CD4-positive, alpha-beta T cell treated with Interferon alpha-2 for 1 hour (primary cell): ENCODE results near the gene LIN28A.

Experiments
- DNase-seq, 2 donors: peaks; one replicate each; pipeline ENCODE4 v3.0.0-alpha.2; 2020 to 2022

LIN28A gene

DNA sequence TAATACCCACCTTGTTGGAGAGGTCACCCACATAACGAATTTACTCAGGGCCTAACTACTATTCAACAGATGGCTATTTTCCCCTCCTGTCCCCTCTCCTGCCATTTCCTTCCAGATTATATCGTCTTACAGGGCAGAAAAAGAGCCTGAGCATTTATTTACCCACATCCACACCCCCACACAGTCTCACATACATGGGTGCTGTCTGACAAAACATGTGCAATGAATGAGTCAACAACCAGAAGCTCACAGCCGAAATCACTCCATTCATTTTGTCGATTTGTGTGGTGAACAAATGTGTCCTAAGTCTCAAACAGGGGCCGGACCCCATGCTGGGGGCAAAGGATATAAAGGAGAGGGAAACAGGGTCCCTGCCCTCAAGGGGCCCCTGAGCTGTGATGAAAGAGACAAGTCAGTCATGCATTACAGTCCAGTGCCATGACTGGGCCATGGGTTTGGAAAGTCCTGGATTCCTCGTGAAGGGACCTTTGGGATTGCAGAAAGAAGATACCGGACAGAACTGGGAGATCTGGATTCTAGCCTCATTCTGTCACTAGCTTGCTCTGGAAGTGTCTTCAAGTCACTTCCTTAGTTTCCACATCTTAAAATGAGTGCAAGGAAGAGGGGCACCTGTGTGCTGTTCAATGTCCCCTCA lies 21.7 kb upstream of the LIN28A start:
- DNase-seq = no peak

DNA sequence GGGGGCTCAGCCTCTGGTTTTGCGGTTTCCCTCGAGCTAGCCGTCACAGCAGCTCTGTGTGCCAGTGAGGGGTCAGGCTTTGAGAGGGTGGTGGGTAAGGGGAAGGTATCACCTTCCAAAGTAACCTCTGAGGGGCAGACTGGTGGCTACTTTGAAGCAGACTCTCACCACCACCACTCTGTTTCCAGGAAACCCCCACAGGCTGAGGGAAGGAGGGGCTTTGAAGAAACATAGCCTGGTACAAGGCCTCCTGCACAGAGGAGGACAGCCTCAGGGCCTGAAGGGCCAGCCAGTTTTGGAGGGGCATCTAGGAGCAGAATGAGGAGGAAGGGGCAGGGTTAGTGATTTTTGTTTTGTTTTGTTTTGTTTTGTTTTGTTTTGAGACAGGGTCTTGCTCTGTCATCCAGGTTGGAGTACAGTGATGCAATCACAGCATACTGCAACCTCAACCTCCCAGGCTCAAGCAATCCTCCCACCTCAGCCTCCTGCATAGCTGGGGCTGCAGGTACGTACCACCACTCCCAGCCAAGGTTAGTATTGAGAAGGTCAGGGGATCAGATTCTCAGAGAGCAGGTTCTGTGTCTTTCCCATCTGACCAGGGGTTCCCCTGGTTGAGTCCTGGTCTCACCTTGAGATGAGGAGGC lies 20.9 kb upstream of the LIN28A start:
- no peak for DNase-seq

DNA sequence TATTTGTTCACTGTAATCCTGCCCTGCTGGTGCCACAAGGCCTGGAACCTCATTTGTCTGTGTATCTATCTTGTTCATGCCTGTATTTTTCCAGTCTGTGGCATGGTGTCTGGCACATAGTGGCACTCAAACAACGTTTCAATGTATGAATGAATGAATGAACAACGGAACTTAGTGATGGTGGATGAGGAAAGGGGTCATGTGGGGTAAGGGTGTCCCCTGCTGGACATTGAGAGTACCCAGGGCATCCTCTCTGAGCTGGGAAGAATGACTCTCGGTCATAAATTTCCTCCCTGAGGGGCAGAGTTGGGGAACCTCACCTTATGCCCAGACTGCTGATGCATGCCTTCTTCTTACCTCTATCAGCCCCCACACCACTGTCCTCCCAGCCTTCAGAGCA lies 19.2 kb upstream of the LIN28A start:
- peak; percentile 39 to 73 for DNase-seq

DNA sequence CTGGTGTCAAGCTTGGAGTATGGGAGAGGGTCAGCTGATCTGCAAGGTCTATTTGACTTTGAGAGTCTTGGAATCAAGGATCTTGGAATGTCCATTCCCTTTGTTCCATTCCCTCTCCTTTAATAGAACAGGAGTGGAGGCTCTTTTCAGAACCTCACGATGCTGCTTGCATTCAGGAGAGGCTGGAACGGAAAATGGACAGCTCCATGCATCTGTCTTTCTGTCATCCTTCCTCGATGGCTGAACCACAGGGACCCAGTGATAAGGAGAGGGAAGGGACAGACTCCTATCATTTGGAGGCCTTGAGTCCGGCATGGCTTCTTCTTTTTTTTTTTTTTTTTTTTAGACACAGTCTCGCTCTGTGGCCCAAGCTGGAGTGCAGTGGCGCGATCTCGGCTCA lies 14.9 kb upstream of the LIN28A start:
- no peak for DNase-seq

DNA sequence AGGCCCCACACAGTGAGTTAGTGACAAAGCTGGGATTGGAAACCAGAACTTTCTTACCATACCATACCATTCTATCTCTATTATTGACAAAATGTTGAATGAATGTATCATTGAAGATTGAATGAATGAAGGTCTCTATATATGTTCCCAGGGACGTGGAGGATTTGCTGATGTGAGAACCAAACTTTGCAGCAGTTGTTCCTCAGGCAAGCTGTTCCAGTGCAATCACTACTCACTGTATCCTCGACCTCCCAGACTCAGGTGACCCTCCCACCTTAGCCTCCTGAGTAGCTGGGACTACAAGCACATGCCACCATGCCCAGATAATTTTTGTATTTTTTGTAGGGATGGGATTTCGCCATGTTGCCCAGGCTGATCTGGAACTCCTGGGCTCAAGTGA lies 11.6 kb upstream of the LIN28A start:
- DNase-seq = no peak

DNA sequence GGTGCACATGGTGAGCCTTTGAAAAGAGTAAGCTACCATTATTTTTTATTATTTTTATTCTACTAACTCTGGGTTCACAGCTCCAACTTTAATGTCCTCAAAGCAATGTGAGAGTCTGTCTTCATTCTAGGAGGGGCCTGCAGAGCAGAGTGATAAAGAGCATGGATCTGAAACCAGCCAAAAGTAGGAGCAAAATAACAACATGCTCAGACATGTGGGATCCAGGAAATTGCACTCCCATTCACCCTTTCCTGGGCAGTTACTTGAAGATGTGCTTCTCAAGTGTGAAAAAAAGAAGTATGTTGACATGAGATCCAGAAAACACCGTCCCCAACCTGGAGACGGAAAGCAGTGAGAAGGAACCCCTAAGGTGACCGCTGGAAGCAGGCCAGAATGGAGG lies 8.7 kb upstream of the LIN28A start:
- DNase-seq = no peak

DNA sequence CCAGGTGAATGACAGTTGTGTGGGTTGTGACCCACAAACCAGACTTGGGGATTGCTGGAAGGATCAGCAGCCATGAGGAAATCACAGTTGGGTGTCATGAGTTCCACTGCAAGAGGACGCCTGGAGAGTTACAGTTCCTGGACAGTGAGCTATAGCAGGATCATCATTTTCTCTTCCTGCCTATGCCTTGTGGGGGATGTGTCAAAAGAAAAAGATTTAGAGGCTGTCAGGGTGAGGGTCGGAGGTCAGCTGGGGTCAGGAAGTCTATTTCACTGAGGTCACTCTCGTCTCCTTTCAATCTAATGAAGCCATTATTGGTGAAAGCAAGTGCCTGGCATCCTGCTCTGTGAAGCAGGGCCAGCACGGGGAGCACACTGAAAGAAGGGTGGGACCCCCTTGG lies 7.0 kb upstream of the LIN28A start:
- no peak for DNase-seq

DNA sequence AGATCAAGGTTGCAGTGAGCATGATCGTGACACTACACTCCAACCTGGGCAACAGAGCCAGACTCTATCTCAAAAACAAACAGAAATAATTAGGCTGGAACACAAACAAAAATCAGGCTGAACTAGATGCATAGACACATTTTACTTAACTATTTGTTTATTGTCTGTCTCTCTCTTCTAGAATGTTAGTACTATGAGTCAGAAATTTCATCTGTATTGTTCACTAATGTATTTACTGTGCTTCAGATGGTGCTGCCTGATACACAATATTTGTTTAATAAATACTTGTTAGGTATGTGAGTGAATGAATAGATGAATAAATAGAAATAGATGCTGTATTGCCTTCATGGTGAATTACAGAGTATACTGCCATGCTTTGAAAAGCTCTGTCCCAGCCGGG lies 6.0 kb upstream of the LIN28A start:
- no peak for DNase-seq

DNA sequence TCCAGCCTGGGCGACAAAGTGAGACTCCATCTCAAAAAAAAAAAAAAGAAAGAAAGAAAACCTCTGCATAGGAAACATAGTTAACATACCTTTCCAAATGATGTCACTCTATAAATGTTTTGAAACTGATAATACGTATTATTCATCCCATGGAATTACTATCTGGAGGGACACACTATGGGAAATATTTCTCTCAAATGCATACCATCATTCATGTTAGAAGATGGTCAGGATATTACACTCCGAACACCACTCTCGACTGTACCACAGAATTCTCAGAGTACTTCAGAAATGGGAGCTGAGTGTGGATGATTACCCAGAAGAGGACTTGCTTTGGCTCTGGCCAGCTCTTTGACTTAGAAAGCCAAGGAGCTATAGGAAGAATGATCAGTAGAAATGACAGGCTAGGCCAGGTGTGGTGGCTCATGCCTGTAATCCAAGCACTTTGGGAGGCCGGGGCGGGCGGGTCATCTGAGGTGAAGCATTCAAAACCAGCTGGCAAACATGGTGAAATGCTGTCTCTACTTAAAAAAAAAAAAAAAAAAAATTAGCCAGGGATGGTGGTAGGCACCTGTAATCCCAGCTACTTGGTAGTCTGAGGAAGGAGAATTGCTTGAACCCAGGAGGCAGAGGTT lies 5.2 kb upstream of the LIN28A start:
- no peak for DNase-seq

DNA sequence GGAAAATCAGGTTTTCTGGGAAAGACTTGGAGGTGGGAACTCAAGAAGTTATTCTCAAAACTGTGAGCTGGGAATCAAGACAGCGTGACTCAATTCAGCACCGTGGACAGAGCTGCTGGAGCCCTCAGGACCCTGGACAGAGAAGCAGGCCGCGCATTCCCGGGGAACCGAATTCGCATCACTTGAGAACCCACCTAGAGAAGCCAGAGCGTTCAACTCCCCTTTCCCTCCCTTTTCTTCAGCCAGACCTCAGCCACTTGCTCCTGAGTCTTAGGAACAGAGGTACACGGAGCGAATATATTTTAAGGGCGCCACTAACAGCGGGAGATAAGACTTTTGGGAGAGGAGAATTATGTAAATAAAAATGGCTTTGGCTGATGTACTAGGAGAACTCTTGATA lies 2.0 kb upstream of the LIN28A start:
- peak; percentile 67 to 82 for DNase-seq

DNA sequence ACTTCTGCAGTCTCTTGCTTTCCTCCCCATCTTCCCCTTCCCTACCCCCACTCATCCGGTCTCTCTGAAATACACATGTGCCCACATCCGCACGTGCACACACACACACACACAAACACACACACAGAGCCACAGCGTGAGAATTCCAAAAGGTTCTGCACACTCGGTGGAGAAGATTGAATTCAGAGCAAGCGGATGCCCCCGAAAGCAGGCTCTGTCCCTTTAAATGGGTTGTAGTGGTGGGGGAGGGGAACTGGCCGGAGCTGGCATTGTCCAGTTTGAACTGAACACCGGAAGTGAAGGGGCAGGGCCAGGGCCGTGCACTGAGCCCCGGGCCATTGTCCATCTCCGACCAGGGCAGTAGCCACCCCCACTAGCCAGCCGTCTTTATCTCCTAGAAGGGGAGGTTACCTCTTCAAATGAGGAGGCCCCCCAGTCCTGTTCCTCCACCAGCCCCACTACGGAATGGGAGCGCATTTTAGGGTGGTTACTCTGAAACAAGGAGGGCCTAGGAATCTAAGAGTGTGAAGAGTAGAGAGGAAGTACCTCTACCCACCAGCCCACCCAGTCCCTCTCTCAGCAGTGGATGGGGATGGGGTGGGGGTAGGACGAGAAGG lies 1.3 kb upstream of the LIN28A start:
- DNase-seq = no peak

DNA sequence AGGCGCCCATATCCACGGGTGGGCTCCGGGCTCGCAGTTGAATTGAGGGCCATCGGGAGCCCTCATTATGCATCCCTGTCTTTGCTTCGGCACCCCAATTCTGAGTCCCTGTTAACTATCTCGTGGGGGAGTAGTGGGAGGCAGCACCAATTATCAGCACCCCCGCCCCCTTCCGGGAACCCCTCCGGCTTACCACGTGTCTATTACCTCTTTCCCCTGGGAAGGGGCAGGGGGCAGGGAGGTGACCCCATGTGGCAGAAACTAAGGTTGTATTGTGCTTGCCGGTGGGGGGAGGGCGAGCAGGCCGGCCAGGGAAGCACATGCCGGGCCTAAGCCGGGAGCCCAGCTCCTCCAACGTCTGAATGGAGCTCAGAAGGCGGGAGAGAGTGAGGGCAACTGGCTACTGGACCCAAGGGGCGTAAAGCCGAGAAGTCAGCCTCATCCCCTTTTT lies 1.0 kb downstream of the LIN28A start:
- no peak for DNase-seq

DNA sequence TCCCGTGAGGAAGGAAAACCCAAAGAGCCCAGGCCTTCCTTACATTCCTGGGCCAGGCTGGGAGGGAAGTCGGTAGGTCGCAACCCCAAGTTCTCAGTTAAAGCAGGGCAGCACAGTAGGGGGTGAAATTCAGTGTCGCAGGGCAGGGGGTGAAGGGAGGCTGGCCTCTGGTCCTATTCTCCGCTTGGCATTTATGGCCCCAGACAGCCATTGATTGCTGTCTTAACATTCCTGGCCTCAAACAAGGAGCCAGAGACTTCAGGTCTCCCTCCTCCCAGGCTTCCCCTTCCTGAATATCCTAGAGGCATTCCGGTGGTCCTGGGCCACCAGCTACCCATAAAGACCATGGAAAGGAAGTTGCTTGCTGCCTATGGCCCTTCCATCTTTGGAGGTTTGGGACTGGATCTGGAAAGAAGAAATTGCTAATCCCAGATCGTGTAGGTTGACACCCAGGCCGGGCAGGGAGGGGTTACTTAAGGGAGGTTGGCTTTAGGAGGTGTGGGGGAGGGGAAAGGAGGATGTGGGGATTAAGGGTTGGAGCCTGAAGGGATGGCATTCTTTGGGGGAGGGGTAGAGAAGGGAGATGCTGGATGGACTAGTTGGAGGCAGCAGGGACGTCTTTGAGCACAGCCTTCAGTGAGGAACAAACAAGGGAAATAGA lies 1.7 kb downstream of the LIN28A start:
- no peak for DNase-seq

DNA sequence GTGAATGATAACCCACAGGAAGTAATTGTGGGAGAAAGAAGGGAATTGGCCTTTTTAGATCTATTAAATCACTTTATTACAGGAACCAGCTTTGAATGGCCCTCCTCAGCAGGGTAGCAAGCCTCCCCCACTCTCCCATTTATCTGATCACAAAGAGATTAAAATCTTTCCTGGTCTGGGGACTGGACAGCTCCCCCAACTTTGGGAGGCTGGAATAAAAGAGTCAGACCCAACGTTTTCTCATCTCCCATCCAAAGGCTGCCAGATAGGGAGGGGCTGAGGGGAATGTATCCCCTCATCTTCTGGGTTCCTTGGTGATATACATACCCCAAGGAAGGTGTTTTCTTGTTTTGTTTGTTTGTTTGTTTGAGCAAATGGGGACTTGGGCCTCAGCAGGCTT lies 2.4 kb downstream of the LIN28A start:
- no peak for DNase-seq

DNA sequence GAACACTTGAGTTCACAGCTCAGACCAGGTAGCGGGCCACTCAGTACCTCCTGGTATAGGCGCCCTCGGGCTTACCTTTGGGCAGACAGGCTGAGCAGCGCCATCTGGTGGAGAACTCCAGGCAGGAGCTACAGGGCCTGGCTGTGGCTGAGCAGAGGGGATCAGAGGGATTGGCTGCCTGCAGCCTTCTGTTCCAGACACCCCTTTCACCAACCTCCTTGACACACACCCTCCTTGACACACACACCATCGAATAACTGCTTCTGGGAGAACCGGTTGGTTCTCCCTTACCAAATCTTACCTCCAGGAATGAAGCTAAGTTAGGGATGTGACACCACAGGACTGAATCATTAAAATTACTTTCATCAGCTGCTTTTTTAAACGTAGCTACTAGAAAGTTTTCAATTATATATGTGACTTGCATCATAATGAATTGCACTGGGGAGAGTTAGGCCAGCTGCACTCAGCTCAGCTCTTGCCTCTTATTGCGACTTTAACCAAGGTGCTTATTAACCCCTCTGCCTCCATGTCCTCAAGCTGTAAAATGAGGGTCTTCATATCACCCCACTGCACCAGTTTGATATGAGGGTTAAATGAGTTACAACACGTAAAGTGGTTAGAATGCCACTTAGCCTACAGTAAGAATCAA lies 6.6 kb downstream of the LIN28A start:
- DNase-seq = peak; percentile 80 to 87

DNA sequence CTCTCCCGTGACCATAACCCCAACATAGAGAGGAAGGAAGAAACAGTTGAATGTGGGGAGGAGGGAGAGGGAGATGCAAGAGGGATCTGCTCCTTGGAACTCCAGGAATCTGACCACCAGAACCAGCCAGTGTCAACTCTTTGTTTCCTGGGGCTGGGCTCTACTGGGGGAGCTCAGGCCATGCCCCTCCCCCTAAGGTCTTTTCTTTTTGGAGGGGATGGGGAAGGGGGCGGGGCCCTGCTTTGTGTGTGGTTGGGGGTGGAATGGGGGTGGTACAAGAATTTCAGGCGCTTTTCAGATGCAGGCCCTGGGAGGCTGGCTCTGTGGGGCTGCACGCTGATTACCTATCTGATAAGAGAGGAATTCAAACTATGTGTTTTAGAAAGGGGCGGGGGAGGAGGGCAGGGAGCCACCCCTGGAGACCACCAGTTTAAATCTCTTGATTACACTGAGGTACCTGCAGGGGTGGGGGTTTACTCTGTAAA lies 8.3 kb downstream of the LIN28A start:
- no peak for DNase-seq

DNA sequence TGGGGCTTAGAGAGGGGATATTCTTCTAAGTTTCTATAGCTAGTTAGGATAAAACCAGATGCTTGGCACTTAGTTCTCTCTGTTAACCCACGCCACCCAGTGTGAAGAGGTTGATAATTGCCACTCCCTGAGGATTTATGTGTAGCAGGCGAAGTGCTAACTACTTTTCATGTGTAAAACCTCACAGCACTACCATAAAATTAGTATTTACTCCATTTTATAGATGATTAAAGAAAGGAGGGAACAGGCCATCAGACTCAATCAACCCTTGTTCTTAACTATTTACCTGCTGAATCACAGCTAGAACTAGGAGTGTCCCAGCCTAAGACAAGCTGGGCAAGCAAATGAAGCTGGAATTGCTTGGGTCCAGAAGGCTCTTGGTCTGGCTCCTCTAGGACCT lies 8.9 kb downstream of the LIN28A start:
- no peak for DNase-seq

DNA sequence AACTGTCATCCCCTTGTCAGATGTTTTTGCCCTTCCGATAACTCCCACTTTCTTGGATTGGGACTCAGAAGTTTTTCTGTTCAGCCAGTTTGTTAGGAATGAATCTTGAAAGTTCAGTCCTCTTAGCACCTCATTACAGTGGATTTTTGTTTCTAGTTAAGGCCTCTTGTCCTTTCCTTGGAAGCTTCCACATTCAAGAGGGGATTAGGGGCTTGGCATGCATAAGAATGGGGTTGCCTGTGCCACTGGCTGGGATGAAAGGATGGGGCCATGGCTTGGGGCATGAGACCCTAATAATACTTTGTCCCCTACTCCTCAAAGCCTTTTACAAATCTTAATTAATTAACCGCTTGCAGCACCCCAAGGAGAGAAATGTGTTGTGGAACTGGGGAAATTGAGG lies 19.1 kb downstream of the LIN28A start:
- no peak for DNase-seq

DNA sequence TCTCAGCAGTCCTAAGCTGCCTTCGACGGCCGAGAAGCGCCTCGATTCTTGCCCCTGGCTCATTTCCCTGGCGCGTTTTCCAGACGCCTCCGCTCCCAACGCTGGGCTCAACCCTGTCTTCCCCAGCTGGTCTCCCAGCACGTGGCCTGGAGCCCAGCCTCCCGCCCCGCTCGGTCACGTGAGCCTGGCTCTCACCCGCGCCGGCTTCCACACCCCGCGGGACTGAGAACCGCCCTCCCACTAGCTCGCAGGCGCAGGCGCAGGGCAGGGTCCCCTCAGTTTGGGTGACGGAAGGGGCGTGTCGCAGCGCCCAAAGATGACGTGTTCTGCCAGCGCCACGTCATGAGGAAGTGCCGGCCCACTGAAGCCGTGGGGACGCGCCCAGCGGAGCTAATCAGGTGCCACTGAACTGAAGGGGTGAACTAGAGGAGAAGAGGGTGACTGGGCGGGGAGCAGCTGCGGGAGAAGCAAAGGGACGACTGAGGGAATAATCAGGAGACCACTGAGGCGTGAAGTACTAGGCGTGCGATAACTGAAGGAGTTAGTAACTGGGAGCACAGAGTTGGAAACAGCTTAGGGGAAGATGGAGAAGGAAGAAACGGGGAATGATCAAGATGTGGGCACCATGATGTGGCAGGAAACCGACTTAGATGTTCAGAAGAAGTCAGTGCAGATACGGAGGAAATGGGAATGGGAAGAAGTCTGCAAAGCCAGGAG lies 21.5 kb downstream of the LIN28A start, which contains the start of gene DHDDS:
Gene DHDDS, plus strand, starts transcription at position 343 of the 717 bp plus-strand sequence. CDS start 625 bp downstream, outside the sequence.
- DNase-seq = peak; percentile 97 to 99

DNA sequence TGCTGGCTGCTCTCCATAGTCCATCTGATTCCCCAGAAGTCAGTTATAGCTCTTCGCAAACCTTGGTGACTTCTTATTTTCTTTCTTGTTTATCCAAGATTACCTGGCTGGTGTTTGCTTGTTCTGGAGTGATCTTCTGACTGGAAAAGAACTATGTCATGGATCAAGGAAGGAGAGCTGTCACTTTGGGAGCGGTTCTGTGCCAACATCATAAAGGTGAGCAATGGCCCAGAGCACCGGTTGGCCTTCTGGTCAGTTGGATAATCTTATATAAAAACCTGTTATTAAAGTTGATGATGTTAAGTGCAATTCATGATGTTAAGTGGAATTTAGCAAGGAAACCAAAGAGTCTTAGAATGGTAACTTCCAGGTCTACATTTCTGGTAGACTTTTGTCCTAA lies 22.2 kb downstream of the LIN28A start:
- DNase-seq = no peak

DNA sequence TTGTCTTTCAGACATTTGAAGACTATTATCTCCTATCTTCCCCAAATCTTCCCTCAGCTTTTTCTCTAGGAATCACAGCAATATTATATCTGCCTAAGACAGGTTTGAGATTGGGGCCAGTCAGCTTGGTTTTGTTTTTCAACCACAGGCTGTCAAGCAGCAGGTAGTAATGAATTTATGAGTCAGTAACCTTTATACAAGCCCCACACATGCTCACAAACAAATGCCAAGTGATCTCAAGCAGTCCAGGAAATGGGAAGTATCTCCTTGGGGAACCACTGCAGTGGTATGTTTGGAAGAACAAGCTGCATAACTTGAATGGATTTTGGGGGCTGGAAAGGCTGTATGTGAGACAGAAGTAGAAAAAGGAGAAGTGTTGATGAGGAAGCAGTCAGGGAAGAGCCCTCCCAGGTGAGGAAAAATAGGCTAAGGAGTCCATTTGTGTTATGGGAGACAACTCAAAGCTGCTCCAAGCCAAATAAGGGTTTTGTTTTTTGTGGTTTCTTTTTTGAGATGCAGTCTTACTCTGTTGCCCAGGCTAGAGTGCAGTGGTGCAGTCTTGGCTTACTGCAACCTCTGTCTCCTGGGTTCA lies 23.6 kb downstream of the LIN28A start:
- DNase-seq = no peak

DNA sequence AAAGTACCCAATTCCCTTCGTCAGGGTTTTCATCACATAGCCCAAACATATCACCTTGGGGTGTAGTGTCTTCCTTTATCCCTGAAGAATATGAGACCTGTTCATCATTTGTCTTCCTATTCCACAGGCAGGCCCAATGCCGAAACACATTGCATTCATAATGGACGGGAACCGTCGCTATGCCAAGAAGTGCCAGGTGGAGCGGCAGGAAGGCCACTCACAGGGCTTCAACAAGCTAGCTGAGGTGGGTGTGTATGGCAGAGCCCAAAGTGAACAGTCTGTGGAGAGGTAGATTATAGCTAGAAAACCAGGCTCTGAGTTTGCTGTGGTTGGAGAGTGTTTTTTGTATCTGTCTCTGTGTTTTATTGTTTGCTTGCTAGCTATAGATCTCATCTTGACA lies 27.4 kb downstream of the LIN28A start:
- no peak for DNase-seq
